ENCODE measurements around the gene CEBPB.

Gene CEBPB

DNA sequence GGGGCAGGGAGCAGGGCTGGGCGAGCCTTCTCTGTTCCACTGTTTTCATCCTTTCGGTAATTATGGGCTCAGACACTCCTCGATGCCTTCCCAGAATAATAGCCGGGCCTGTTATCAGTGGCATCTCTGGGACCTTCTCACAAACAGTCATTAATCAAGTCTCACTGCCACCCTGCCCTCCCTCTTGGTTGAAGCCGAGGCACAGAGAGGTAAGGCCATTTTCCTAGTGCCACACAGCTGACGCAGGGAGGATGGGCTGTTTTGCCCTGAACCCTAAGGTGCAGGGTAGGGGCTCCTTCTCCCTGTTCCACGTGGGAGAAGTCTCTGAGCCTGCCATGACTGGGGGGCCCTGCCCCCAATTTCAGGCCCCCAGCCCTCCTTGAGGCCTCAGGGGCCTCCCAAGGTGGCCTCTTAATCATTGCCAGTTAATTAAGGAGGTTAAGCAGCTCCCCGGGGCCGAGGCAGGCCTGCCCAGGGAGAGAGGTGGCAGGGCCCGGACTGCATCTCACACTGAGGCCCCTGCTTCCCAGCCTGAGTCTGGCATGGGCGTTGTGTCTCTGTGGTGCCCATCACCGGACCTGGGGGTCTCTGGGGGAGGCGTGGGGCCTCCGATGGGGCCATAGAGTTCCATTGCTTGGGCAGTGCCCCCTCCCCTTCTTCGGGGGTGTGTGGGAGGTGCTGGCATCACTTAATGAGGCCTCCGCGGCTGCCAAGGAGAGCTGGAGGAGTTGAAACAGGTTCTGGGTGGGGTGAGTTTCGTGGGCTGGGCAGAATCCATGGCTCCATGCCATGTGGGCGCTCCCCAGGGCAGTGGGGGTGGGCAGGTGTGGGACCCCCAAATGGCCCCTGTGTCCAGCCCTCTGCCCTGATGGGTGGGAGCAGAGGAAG, 42.9 kb downstream of the CEBPB start:
- no peaks in the 10 kb centered on the region for H3F3A ChIP-seq (ENCODE audit: control insufficient read depth, insufficient read depth)
- H3K27ac ChIP-seq (ENCODE audit: low read depth, low read length): no peak overlapping the region
- H3K27me3 ChIP-seq (ENCODE audit: control insufficient read depth, low read length): peaks cover 19% of the 10 kb centered on the region

DNA sequence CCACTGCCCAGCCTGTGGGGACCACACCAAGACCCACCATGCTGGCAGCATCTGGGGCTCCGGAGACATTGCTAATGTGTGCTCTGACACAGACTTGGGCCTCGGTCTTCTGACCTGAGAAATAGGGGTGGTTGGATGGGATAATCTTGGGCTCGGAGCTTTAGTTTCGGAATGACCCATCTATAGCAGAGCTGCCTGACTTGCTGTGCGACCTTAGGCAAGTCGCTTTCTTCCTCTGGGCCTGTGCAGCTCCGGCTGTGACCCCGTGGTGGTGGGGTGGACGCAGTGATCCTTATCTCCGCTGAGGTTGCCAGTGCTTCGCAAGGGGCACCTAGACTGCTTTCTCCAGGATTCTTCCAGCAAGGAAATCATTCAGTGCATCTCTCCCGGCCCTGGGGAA, 43.7 kb downstream of the CEBPB start:
- Histone ChIP-seq H4K20me1 (ENCODE audit: control insufficient read depth, insufficient read depth, low read depth, low read length) (no peaks in the 10 kb centered on the region), H3K4me3 (ENCODE audit: low read length) (no peak overlapping the region), H3F3A (ENCODE audit: control insufficient read depth, insufficient read depth) (no peaks in the 10 kb centered on the region), H3K9me3 (ENCODE audit: control insufficient read depth, insufficient read depth, low read length) (no peaks in the 10 kb centered on the region), H3K79me2 (ENCODE audit: control insufficient read depth, low read length) (no peaks in the 10 kb centered on the region), H3K4me2 (ENCODE audit: low read length) (no peak overlapping the region), H3K27me3 (ENCODE audit: control insufficient read depth, low read length) (peaks cover 19% of the 10 kb centered on the region), H3K27ac (ENCODE audit: low read depth, low read length) (no peak overlapping the region), H3K4me1 (ENCODE audit: control insufficient read depth, low read length) (no peaks in the 10 kb centered on the region), H3K36me3 (ENCODE audit: control insufficient read depth, low read length) (no peaks in the 10 kb centered on the region), H3K9me2 (replicated peaks; ENCODE audit: control insufficient read depth, low read length) (no peaks in the 10 kb centered on the region)
- TF ChIP-seq, protein P1, sequence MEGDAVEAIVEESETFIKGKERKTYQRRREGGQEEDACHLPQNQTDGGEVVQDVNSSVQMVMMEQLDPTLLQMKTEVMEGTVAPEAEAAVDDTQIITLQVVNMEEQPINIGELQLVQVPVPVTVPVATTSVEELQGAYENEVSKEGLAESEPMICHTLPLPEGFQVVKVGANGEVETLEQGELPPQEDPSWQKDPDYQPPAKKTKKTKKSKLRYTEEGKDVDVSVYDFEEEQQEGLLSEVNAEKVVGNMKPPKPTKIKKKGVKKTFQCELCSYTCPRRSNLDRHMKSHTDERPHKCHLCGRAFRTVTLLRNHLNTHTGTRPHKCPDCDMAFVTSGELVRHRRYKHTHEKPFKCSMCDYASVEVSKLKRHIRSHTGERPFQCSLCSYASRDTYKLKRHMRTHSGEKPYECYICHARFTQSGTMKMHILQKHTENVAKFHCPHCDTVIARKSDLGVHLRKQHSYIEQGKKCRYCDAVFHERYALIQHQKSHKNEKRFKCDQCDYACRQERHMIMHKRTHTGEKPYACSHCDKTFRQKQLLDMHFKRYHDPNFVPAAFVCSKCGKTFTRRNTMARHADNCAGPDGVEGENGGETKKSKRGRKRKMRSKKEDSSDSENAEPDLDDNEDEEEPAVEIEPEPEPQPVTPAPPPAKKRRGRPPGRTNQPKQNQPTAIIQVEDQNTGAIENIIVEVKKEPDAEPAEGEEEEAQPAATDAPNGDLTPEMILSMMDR (IDR thresholded peaks at IDR 0.05; ENCODE audit: low read depth, low read length, poor library complexity, severe bottlenecking): no peak
- TF ChIP-seq EZH2phosphoT487 (IDR thresholded peaks at IDR 0.05; ENCODE audit: borderline replicate concordance, low read length): no peak

More for the DNA sequence above, 42.9 kb downstream of the CEBPB start:
- Histone ChIP-seq H3K4me2 (ENCODE audit: low read length) (no peak overlapping the region), H3K4me1 (ENCODE audit: control insufficient read depth, low read length) (no peaks in the 10 kb centered on the region), H4K20me1 (ENCODE audit: control insufficient read depth, insufficient read depth, low read depth, low read length) (no peaks in the 10 kb centered on the region), H3K9me3 (ENCODE audit: control insufficient read depth, insufficient read depth, low read length) (no peaks in the 10 kb centered on the region), H3K9me2 (replicated peaks; ENCODE audit: control insufficient read depth, low read length) (no peaks in the 10 kb centered on the region), H3K79me2 (ENCODE audit: control insufficient read depth, low read length) (no peaks in the 10 kb centered on the region), H3K4me3 (ENCODE audit: low read length) (no peak overlapping the region), H3K36me3 (ENCODE audit: control insufficient read depth, low read length) (no peaks in the 10 kb centered on the region)
- TF ChIP-seq, protein P1 (IDR thresholded peaks at IDR 0.05; ENCODE audit: low read depth, low read length, poor library complexity, severe bottlenecking): no peak
- no peak for TF ChIP-seq EZH2phosphoT487 (IDR thresholded peaks at IDR 0.05; ENCODE audit: borderline replicate concordance, low read length)

DNA sequence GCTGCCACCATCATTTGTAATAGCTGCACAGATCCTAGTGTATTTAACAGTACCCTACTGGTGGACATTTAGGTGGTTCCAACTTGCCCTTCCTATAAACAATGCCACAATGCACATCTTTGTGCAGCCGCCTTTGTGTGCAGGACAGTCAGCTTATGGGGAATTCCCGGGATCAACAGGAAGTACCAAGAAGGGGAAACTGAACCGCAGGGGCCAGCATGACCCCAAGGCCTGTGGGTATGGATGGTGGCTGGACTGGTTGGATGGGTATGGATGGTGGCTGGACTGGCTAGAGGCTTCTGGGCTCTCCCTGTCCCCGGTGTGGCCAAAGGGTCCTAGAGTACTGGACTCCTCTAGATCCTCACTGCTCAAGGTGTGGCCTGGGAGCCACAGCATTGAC, 46.7 kb downstream of the CEBPB start:
- Histone ChIP-seq H3K27me3 (ENCODE audit: control insufficient read depth, low read length) (peaks cover 20% of the 10 kb centered on the region), H3K27ac (ENCODE audit: low read depth, low read length) (no peak overlapping the region), H3K9me2 (replicated peaks; ENCODE audit: control insufficient read depth, low read length) (no peaks in the 10 kb centered on the region), H4K20me1 (ENCODE audit: control insufficient read depth, insufficient read depth, low read depth, low read length) (no peaks in the 10 kb centered on the region), H3K79me2 (ENCODE audit: control insufficient read depth, low read length) (no peaks in the 10 kb centered on the region), H3K9me3 (ENCODE audit: control insufficient read depth, insufficient read depth, low read length) (no peaks in the 10 kb centered on the region), H3F3A (ENCODE audit: control insufficient read depth, insufficient read depth) (no peaks in the 10 kb centered on the region), H3K36me3 (ENCODE audit: control insufficient read depth, low read length) (no peaks in the 10 kb centered on the region), H3K4me2 (ENCODE audit: low read length) (no peak overlapping the region), H3K4me1 (ENCODE audit: control insufficient read depth, low read length) (no peaks in the 10 kb centered on the region), H3K4me3 (ENCODE audit: low read length) (no peak overlapping the region)
- no peak for TF ChIP-seq EZH2phosphoT487 (IDR thresholded peaks at IDR 0.05; ENCODE audit: borderline replicate concordance, low read length)
- TF ChIP-seq, protein P1 (IDR thresholded peaks at IDR 0.05; ENCODE audit: low read depth, low read length, poor library complexity, severe bottlenecking): no peak
